ENCODE measurements around the gene CHST12.

The CHST12 gene

DNA sequence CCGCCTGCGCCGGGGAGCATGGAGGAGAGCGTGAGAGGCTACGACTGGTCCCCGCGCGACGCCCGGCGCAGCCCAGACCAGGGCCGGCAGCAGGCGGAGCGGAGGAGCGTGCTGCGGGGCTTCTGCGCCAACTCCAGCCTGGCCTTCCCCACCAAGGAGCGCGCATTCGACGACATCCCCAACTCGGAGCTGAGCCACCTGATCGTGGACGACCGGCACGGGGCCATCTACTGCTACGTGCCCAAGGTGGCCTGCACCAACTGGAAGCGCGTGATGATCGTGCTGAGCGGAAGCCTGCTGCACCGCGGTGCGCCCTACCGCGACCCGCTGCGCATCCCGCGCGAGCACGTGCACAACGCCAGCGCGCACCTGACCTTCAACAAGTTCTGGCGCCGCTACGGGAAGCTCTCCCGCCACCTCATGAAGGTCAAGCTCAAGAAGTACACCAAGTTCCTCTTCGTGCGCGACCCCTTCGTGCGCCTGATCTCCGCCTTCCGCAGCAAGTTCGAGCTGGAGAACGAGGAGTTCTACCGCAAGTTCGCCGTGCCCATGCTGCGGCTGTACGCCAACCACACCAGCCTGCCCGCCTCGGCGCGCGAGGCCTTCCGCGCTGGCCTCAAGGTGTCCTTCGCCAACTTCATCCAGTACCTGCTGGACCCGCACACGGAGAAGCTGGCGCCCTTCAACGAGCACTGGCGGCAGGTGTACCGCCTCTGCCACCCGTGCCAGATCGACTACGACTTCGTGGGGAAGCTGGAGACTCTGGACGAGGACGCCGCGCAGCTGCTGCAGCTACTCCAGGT, 29.7 kb downstream of the CHST12 start:
- Mint-ChIP-seq H3K27me3 (no peaks in the 10 kb centered on the region), H3K4me1 (ENCODE audit: low read depth) (peaks cover 4% of the 10 kb centered on the region), H3K9me3 (ENCODE audit: low read depth) (no peaks in the 10 kb centered on the region), H3K27ac (no peak overlapping the region), H3K36me3 (peaks cover 5% of the 10 kb centered on the region), H3K4me3 (no peak overlapping the region)

DNA sequence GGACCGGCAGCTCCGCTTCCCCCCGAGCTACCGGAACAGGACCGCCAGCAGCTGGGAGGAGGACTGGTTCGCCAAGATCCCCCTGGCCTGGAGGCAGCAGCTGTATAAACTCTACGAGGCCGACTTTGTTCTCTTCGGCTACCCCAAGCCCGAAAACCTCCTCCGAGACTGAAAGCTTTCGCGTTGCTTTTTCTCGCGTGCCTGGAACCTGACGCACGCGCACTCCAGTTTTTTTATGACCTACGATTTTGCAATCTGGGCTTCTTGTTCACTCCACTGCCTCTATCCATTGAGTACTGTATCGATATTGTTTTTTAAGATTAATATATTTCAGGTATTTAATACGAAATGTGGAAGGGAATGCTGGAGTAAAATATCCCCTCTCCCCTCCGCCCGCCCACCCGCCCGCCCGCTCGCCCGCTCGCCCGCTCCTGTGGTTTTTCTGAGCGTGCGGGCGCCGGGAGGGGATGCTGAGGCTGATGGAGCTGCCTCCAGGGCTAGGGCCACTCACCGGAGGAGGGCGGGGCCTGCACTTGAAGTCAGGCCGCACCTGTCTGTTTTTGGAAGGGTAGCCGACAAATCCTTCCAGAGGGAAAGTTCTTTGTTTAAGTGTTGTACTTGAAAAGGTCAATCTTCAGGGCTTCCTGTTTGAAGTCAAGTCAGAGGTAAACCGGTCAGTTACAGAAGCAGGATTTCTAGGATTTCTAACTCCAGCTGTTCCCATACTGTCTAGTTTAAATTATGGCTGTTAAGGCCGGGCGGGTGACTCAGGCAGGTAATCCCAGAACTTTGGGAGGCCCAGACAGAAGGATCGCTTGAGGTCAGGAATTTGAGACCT, 30.5 kb downstream of the CHST12 start:
- H3K9me3 Mint-ChIP-seq (ENCODE audit: low read depth), result no peaks in the 10 kb centered on the region
- H3K36me3 Mint-ChIP-seq, result peaks cover 5% of the 10 kb centered on the region
- H3K27ac Mint-ChIP-seq, result no peak overlapping the region
- no peak overlapping the region for H3K4me3 Mint-ChIP-seq
- H3K4me1 Mint-ChIP-seq (ENCODE audit: low read depth), result peaks cover 4% of the 10 kb centered on the region
- H3K27me3 Mint-ChIP-seq, result no peaks in the 10 kb centered on the region

DNA sequence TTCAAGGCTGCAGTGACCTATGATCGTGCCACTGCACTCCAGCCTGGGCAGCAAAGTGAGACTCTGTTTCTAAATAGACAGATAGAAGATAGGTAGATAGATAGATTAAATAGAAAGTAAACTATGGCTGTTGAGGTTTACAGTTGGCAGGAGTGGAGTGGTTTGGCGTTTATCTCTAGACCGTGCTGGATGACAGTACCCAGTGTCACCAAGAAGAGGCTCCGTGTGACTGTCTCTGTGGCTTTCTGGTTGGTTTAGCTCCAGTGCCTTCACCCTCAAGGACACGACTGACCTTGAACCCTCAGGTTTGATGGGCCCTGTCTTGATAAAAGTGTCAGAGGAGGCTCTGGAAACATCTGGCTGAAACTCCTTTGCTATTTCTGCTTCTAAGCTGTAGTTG, 31.7 kb downstream of the CHST12 start:
- Mint-ChIP-seq H3K4me1 (ENCODE audit: low read depth) (no peaks in the 10 kb centered on the region), H3K36me3 (peaks cover 5% of the 10 kb centered on the region), H3K27ac (no peak overlapping the region), H3K9me3 (ENCODE audit: low read depth) (no peaks in the 10 kb centered on the region), H3K4me3 (no peak overlapping the region), H3K27me3 (no peaks in the 10 kb centered on the region)

DNA sequence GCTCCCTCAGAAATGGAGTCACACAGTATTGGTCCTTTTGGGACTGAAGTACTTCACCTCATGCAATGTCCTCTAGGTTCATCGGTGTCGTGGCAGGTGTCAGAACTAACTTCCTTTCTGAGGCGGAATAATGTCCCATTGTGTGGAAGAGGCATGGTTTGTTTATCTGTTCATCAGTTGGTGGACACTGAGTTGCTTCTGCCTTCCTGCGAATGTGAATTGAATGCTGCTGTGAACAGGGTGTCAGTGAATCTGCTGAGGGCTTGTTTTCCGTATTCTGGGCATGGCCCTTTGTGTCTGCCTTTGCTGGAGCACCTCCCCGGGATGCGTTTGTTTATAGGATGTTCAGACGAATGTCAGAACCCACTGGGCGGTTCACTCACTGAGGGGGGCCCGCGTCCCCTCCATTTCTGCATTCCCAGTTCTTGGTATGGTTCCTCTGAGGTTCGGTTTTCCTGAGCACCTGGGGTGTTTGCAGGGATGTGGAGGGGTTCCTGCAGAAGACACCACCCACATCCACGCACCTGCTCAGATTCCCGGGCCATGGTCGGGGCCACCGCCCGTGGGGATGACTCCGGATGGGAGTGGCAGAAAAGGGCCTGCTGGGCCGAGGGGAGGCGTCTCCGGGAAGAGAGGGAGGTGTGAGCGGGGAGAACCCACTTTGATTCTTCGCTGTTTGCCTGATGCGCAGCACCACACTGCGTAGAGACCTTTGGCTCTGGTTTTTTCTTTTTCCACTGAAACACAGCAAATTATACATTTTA, 33.1 kb downstream of the CHST12 start:
- Mint-ChIP-seq H3K27me3 (no peaks in the 10 kb centered on the region), H3K27ac (peak overlapping the region; percentile 28), H3K4me1 (ENCODE audit: low read depth) (no peaks in the 10 kb centered on the region), H3K9me3 (ENCODE audit: low read depth) (no peaks in the 10 kb centered on the region), H3K36me3 (peaks cover 2% of the 10 kb centered on the region), H3K4me3 (no peak overlapping the region)

DNA sequence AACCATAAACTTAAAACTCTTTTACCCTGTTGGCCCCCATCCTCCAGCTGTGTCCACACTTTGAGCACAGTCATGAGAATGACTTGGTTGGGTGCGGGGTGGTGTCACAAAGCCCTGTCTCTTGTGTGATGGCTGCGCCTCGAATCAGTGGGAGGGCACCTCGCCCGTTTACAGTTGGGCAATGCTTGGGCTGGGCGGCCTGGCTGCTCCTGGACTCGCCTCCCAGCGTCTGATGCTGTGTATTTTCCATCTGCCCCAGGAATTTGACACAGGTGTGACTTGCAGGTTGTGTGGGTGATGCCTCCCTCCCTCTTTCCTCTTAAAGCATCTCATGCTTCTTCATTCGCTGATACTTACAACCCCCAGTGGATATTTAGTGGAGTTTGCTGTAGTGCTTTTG, 33.7 kb downstream of the CHST12 start:
- no peak overlapping the region for H3K4me3 Mint-ChIP-seq
- peaks cover 2% of the 10 kb centered on the region for H3K4me1 Mint-ChIP-seq (ENCODE audit: low read depth)
- H3K9me3 Mint-ChIP-seq (ENCODE audit: low read depth), result no peaks in the 10 kb centered on the region
- H3K27me3 Mint-ChIP-seq, result no peaks in the 10 kb centered on the region
- no peak overlapping the region for H3K27ac Mint-ChIP-seq
- no peaks in the 10 kb centered on the region for H3K36me3 Mint-ChIP-seq

DNA sequence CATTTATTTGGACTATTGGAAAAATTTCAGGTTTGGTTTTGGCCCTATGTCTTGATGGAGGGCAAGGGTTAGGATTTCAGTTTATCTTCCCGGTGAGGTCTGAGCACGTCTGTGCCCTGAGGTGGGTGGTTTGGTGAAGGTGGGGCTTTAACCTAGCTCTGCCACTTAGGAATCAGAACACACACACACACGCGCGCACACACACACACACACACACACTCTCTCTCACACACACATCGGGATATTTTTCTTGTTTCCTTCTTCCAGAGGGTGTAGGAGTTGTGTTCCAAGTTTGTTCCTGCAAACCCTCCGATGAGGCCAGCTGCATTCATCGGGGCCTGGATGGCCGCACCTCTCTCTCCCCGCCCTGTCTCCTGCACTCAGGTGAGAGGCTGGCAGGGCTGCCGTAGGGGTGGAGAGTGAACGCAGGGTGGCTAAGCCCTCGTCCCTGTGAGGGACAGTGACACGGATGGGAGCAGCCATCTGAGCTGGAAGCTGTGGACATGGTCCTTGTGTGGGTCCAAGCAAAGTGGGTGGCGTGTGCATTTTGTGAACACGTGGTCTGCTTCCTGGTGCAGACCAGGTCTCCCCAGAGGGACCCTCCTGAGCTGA, 34.2 kb downstream of the CHST12 start:
- H3K9me3 Mint-ChIP-seq (ENCODE audit: low read depth), result no peaks in the 10 kb centered on the region
- H3K36me3 Mint-ChIP-seq, result no peaks in the 10 kb centered on the region
- H3K4me3 Mint-ChIP-seq, result no peak overlapping the region
- no peaks in the 10 kb centered on the region for H3K27me3 Mint-ChIP-seq
- no peak overlapping the region for H3K27ac Mint-ChIP-seq
- peaks cover 2% of the 10 kb centered on the region for H3K4me1 Mint-ChIP-seq (ENCODE audit: low read depth)

DNA sequence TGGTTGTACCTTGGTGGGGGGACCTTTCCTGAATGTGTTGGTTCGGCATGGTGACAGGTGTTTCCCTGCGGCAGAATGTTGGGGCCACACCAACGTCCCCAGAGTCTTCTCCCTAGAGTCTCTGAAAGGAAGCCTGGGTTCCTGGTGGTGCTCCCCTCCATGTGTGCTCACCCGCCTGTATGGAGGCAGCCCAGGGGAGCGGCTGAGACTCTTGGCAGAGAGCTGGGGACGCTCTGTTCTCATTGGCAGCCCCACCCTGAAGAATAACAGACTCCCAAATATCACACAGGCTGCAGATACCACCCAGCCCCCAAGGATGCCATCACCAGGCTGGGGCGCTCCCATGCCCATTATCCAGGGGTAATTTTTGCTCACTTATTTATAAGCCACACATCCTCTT, 34.8 kb downstream of the CHST12 start:
- Mint-ChIP-seq H3K4me1 (ENCODE audit: low read depth) (peaks cover 2% of the 10 kb centered on the region), H3K4me3 (no peak overlapping the region), H3K27ac (no peak overlapping the region), H3K36me3 (no peaks in the 10 kb centered on the region), H3K27me3 (no peaks in the 10 kb centered on the region), H3K9me3 (ENCODE audit: low read depth) (no peaks in the 10 kb centered on the region)

DNA sequence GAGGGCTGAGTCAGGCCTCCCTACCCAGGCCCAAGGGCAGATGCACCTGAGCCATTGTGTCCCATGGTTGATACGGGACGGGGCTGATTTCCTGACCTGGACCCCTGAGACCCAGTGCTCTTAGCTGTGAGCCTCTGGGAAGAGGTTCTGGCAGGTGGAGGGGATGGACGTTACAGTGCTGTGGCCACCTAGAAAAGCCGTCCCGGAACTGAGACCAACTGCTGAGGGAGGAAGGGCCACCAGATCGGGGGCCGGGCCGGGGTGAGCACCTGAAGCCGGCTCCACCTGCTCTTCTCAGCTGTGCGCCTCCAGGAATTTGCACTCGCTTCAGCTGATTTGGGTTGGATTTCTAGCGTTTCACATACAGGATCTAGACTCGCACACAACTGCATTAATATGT, 35.4 kb downstream of the CHST12 start:
- Mint-ChIP-seq H3K4me1 (ENCODE audit: low read depth) (peaks cover 2% of the 10 kb centered on the region), H3K36me3 (no peaks in the 10 kb centered on the region), H3K4me3 (no peak overlapping the region), H3K27ac (no peak overlapping the region), H3K9me3 (ENCODE audit: low read depth) (no peaks in the 10 kb centered on the region), H3K27me3 (no peaks in the 10 kb centered on the region)

DNA sequence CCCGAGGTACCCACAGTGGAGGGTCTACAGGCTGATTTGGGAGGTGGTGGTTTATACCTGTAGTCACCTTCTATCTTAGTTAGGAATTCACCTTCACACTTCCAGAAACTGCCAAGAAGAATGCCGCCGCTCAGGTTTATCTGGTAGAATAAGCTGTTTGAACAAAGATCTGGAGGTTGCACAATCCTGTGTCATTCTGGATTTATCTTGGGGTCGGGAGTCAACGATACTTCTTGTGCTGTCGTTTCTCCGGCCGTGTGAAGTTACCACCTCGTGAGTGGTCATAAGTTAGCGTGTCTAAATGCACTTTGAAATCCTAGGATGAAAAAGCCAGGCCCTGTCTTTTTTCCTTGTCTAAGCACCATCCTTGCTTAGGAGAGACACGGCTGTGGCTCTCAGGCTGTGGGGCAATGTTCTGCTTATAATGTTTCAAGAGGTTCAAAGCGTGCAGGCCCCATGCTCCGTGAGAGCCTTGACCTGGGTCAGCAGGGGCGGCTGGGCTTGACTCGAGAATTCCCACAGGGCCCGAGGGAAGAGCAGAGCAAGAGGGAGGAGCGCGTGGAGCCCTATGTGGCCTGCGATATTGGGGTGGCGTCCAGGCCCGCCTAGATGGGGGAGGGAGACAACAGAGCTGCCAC, 37.3 kb downstream of the CHST12 start:
- Mint-ChIP-seq H3K27me3 (no peaks in the 10 kb centered on the region), H3K27ac (no peak overlapping the region), H3K4me3 (no peak overlapping the region), H3K36me3 (no peaks in the 10 kb centered on the region), H3K9me3 (ENCODE audit: low read depth) (no peaks in the 10 kb centered on the region), H3K4me1 (ENCODE audit: low read depth) (peaks cover 2% of the 10 kb centered on the region)

DNA sequence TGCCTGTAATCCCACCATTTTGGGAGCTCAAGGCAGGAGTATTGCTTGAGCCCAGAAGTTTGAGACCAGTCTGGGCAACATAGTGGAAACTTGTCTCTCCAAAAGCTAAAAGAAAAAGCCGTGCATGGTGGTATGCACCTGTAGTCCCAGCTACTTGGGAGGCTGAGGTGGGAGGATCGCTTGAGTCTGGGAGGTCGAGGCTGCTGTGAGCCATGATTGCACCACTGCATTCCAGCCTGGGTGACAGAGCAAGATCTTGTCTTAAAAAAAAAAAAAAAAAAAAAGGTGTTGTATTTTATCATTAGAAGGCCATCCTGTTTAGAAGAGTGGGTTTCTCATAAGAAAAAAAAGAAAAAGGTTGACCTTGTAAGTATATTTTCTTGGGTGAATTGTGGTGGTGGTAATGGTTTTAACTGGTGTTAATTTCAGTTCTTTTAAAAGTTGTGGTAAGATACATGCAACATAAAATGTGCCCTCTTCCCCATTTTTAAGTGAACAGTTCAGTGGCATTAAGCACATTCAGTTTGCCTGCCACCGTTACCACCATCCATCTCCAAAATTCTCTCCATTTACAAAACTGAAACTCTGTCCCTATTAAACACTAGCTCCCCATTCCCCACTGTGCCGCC, 38.1 kb downstream of the CHST12 start:
- no peaks in the 10 kb centered on the region for H3K27me3 Mint-ChIP-seq
- H3K27ac Mint-ChIP-seq, result no peak overlapping the region
- H3K9me3 Mint-ChIP-seq (ENCODE audit: low read depth), result no peaks in the 10 kb centered on the region
- peaks cover 2% of the 10 kb centered on the region for H3K4me1 Mint-ChIP-seq (ENCODE audit: low read depth)
- no peaks in the 10 kb centered on the region for H3K36me3 Mint-ChIP-seq
- no peak overlapping the region for H3K4me3 Mint-ChIP-seq

DNA sequence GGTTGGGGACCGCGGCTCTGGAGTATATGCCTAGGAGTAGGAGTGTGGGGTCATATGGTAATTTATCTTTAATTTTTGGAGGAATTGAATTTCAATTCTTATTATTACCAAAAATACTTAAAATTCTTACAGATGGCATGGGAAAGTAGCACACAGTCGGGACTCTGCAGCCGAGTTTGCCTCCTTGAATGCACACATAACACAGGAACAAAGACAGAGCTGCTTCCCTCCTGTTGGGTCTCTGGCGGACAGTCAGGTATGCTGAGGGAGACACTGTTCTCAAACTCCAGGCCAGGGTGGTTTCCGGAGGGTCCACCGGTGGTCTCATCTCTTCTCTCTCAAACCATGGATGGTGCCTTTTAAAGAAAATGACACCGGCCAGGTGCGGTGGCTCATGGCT, 40.1 kb downstream of the CHST12 start:
- H3K36me3 Mint-ChIP-seq, result no peaks in the 10 kb centered on the region
- H3K27me3 Mint-ChIP-seq, result no peaks in the 10 kb centered on the region
- H3K27ac Mint-ChIP-seq, result no peak overlapping the region
- H3K4me1 Mint-ChIP-seq (ENCODE audit: low read depth), result peaks cover 2% of the 10 kb centered on the region
- no peaks in the 10 kb centered on the region for H3K9me3 Mint-ChIP-seq (ENCODE audit: low read depth)
- no peak overlapping the region for H3K4me3 Mint-ChIP-seq

DNA sequence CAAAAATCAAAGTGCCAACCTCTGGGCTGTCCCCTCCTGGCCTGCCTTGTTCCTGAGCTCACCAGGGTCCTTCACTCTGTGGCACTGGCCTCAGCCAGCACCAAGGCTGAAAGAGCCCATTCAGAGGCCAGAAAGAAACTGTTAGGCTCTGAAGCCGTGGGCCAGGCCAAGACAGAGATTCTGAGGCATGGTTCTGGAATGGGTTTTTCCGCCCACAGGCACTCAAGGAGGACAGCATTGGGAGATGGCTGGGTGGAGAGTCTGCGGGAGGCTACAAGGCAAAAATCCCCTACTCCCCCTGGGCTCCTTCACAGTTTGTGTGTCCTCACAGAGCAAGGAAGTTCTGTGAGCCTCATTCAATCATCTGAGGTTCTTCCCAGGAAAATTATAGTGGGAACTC, 41.1 kb downstream of the CHST12 start:
- Mint-ChIP-seq H3K36me3 (no peaks in the 10 kb centered on the region), H3K27me3 (no peaks in the 10 kb centered on the region), H3K9me3 (ENCODE audit: low read depth) (no peaks in the 10 kb centered on the region), H3K4me3 (no peak overlapping the region), H3K4me1 (ENCODE audit: low read depth) (peaks cover 2% of the 10 kb centered on the region), H3K27ac (no peak overlapping the region)

DNA sequence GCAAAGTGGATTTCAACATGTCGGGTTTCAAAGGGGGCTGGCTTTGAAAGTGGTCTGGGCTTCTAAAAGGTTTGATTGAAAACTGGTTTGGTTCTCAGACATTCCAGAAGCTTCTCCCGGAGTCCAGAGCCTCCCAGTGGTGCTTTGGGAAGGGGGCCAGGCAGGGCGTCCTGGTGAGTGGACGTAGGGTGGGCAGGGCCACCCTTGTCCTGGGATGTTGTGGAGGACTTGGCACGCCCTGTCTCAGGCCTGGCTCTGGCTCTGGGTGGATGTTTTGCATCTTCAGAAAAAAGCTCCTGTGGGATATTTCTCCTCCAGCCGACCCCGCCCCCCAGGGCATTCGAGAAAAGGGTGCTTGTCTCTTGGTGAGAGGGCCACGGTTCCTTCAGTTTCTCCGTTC, 41.6 kb downstream of the CHST12 start:
- Mint-ChIP-seq H3K27ac (no peak overlapping the region), H3K4me1 (ENCODE audit: low read depth) (peaks cover 2% of the 10 kb centered on the region), H3K9me3 (ENCODE audit: low read depth) (no peaks in the 10 kb centered on the region), H3K27me3 (no peaks in the 10 kb centered on the region), H3K4me3 (no peak overlapping the region), H3K36me3 (no peaks in the 10 kb centered on the region)

DNA sequence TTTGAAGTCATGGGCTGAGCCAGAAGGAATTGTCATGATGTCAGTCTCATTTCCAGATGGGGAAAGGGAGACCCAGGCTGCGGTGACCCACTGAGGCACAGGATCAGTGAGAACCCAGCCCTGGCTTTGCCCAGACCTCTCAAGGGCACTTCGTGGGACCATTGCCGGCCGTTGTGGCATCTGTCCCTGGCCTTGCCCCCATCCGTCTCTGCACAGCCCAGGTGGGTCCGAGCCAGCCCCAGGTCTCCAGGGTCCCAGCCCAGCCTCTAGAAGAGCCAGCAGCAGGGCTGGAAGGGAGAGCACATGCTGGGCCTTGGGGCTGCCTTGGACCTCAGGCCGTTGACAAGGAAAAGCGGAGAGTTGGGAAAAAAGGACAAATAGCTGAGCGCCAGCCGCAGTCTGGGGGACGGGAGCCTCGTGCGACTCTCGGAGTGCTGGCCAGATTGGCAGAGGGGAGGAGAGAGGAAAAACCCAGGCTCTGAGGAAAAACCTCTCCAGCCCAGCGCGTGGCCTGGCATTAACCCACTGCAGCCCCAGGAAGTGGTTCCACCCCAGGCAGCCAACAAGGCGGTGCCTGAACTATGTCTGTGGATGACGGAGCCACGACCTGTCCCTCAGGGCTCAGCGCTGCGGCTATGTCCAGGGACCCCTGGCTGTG, 42.6 kb downstream of the CHST12 start:
- Mint-ChIP-seq H3K4me1 (ENCODE audit: low read depth) (peaks cover 2% of the 10 kb centered on the region), H3K4me3 (no peak overlapping the region), H3K27me3 (no peaks in the 10 kb centered on the region), H3K9me3 (ENCODE audit: low read depth) (no peaks in the 10 kb centered on the region), H3K36me3 (no peaks in the 10 kb centered on the region), H3K27ac (no peak overlapping the region)
